Measurements from ENCODE around the gene MPHOSPH9.
"Not testable (repeated sequence)": the region's sequence is repeated elsewhere in the genome, so short reads cannot be mapped to it uniquely, and the experiment has no call there.

The MPHOSPH9 gene

GRCh38 chr12:123258593-123258992 is 25.7 kb upstream of the MPHOSPH9 start:
- FAIRE-seq, result no peak

GRCh38 chr12:123254853-123255446 is 22.0 kb upstream of the MPHOSPH9 start:
- FAIRE-seq, result no peak

GRCh38 chr12:123253641-123254459 is 20.9 kb upstream of the MPHOSPH9 start:
- no peak for FAIRE-seq

GRCh38 chr12:123252365-123252764 is 19.4 kb upstream of the MPHOSPH9 start:
- FAIRE-seq, result not testable (repeated sequence)

- no peak for FAIRE-seq
These were observed 18.6 kb upstream of the MPHOSPH9 start for GRCh38 chr12:123251403-123252076.

- no peak for FAIRE-seq
These were observed 17.8 kb upstream of the MPHOSPH9 start for GRCh38 chr12:123250471-123251383.

- not testable (repeated sequence) for FAIRE-seq
These were observed 16.2 kb upstream of the MPHOSPH9 start for GRCh38 chr12:123248996-123249741.

DNA sequence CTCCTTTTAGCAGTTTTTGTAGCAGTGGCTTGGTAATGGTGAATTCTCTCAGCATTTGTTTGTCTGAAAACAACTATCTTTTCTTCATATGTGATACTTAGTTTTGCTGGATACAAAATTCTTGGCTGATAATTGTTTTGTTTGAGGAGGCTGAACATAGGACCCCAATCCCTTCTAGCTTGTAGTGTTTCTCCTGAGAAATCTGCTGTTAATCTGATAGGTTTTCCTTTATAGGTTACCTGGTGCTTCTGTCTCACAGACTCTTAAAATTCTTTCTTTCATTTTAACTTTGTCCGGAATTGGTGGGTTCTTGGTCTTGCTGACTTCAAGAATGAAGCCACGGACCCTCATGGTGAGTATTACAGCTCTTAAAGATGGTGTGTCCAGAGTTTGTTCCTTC is 15.2 kb upstream of the MPHOSPH9 start:
- FAIRE-seq, result not testable (repeated sequence)

- FAIRE-seq, result no peak
These were observed 12.7 kb upstream of the MPHOSPH9 start for GRCh38 chr12:123245678-123246077.

DNA sequence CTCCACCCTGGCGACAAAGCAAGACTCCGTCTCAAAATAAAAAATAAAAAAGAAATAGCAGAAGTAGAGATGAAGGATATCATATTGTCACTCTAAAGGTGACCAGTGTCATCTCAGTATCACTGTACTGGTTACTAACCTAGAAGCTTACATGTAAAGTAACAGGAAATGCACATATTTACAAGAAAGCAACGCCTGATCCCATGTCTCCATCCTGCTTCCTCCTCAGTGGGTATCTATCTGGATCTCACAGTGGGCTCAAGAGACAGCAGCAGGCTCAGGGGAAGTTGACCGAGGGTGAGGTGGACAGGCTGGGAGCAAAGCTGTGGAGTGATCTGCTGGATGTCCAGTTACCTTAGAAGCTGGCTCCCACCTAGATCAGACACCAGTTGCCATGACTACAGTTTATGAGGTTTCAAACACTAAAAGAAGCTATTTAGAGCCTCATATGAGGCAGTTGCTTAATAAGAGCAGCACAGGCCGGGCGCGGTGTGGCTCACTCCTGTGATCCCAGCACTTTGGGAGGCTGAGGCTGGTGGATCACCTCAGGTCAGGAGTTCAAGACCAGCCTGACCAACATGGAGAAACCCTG is 10.8 kb upstream of the MPHOSPH9 start:
- no peak for FAIRE-seq

GRCh38 chr12:123242116-123242904 is 9.4 kb upstream of the MPHOSPH9 start:
- no peak for FAIRE-seq

DNA sequence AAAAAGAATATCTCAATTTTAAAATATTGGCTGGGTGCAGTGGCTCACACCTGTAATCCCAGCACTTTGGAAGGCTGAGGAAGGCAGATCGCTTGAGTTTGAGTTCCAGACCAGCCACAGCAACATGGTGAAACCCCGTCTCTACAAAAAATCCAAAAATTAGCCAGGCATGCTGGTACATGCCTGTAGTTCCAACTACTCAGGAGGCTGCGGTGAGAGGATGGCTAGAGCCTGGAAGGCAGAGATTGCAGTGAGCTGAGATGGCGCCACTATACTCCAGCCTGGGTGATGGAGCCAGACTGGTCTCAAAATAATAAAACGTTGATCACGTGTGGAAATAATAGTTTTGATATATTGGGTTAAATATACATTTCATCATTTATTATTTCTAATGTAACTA is 6.0 kb upstream of the MPHOSPH9 start:
- no peak for FAIRE-seq

GRCh38 chr12:123238330-123238682 is 5.4 kb upstream of the MPHOSPH9 start:
- FAIRE-seq, result peak; percentile 57

- no peak for FAIRE-seq
These were observed 4.8 kb upstream of the MPHOSPH9 start for GRCh38 chr12:123237646-123238329.

DNA sequence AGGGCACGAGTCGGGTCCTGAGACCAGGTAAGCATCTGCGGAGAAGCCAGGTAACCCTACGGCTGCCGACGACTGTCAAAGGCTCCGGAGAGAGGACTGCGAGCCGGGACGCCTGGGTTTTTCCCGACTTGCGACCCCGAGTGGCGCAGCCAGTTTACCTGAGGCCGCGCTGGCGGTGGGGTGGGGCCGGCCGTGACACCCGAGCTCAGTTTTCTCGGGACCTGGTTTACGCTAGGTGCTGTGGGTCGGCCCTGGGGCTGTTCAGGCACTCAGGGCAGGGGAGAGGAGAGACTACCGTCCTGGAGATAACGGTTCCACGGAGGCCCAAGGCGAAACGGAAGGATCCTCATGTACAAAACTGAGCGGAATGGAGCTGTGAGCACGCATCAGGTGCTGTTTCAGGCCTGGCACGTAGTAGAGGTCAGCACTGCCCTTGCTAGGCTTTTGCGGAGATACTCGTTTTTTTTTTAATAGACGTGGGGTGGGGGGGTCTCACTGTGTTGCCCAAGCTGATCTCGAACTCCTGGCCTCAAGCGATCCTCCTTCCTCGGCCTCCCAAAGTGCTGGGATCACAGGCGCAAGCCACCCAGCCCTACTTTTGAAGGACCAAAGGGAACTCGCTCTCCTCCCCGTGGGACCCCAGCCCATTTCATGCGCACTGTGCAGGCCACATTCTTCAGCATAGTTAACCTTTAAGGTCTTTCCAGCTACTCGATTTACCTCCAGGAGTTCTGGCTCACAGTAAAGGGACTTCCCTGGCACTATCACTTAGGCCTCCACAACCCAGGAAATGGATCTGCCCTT is 766 bp upstream of the MPHOSPH9 start:
- no peak for FAIRE-seq

DNA sequence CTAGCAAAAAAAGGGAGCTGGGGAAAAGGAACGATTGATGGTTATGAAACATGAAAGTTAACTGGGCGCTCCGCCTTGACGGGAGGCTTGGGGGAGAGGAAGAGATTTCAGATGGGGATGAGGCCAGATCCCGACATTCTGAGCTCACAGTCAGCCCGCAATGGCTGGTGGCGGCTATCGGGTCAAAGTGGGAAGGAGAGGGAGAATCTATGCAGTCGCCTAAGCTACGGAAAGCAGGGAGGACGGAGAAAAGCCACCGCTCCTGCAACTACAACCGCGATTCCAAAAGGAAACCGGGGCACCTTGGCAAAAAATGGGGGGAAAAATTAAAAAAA is 502 bp downstream of the MPHOSPH9 start:
- FAIRE-seq, result no peak

GRCh38 chr12:123231931-123232330 is 1.0 kb downstream of the MPHOSPH9 start:
- no peak for FAIRE-seq

- FAIRE-seq, result no peak
These were observed 3.9 kb downstream of the MPHOSPH9 start for GRCh38 chr12:123229051-123229450.

DNA sequence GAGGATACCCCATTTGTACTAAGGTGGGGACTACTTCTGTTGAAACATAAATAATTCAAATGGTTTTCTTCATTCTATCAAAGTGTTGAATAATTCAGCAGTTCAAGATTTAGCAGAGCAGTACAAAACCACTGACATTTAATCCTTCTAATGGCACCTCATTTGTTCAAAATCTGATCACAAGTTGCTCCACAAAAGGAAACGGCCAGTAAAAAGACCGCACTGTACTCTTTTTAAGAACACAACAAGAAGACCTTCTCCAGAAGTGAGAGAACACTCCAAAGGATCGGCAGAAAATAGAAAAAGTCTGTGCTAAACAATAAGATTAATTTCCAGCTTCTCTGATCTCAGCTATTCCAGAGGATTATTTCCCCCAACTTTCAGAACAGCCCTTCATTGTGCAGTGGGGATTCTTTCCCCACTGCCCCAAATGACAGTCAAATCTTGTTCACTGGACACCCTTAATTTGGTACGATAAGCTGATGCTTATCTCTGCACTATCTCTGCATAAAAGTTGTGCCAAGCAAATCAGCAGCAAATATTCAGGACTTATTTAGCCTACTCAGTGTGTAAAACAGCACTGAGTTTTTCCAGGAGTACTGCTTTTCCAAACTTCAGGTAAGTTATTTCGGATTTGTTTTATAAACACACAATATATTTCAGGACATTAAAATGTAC is 5.2 kb downstream of the MPHOSPH9 start:
- no peak for FAIRE-seq

Data from G401.6 (cell line).